Uterus (tissue), 4 donors: ENCODE results near the gene PRM3. TPM values are rescaled to one million over a fixed set of nuclear protein-coding genes. Genes with fewer than 3 reads are reported as not detected.

Experiments
- DNase-seq, 2 donors: peaks; one replicate each; pipeline ENCODE4 v3.0.0-alpha.2; 2019 to 2020
- H3K27ac ChIP-seq, 2 donors: fragments of 200-600 bp; sonication (generic); 1 replicate in 1 of 2; 2 replicates in 1 of 2; pipeline ENCODE4 v1.5.1; 2016 to 2018
- H3K27me3 ChIP-seq, 2 donors: fragments of 200-600 bp; sonication (generic); one replicate each; pipeline ENCODE4 v1.5.1; 2018 to 2019; ENCODE audit warnings: control low read depth in 1 of 2
- H3K36me3 ChIP-seq, 2 donors: fragments of 200-600 bp; sonication (generic); one replicate each; pipeline ENCODE4 v1.5.1; 2019; ENCODE audit warnings: control low read depth in 1 of 2
- H3K4me1 ChIP-seq, 2 donors: fragments of 200-600 bp; sonication (generic); one replicate each; pipeline ENCODE4 v1.5.1; 2018 to 2019; ENCODE audit warnings: control low read depth in 1 of 2
- H3K4me3 ChIP-seq, 2 donors: fragments of 200-600 bp; sonication (generic); 1 replicate in 1 of 2; 2 replicates in 1 of 2; pipeline ENCODE4 v1.5.1; 2018 to 2019; ENCODE audit warnings: mild to moderate bottlenecking in 1 of 2
- H3K9me3 ChIP-seq, 2 donors: fragments of 200-600 bp; sonication (generic); one replicate each; pipeline ENCODE4 v1.5.1; 2019; ENCODE audit warnings: control low read depth in 1 of 2
- POLR2A ChIP-seq, 2 donors: fragments of 450-650 bp; IDR thresholded peaks; one replicate each; pipeline ENCODE4 v1.6.1; 2016; ENCODE audit warnings: antibody characterized with exemption in 2 of 2, mild to moderate bottlenecking in 1 of 2, moderate library complexity in 1 of 2
- intact Hi-C: fragments of 100-400 bp; cut with DNase I; formaldehyde crosslinking; loops from one replicate; pipeline ENCODE4 v1.15.1; 2023; ENCODE audit warnings: low total_unique reads
- total RNA-seq, 4 donors: library from RNA; depleted of rRNA in 3 of 4; stranded (reverse); fragments of >200 nt in 3 of 4; gene quantifications; one replicate each; pipeline versions ENCODE4 v1.1.0 to v1.2.4, GENCODE V29; 2014 to 2023
- TF ChIP-seq, protein P1 (sequence below), 4 experiments: fragments of 200-600 bp in 2 of 4; fragments of 450-650 bp in 2 of 4; sonication (generic) in 2 of 4; IDR thresholded peaks; one replicate each; pipeline ENCODE4 v1.5.1; 2016 to 2019; ENCODE audit warnings: antibody characterized with exemption in 4 of 4, mild to moderate bottlenecking in 2 of 4, moderate library complexity in 1 of 4
- donor health status: DM: yes; HTN: yes; CAD: no.

PRM3 gene
- total RNA-seq, 4 donors from 2014 or later = not detected

DNA sequence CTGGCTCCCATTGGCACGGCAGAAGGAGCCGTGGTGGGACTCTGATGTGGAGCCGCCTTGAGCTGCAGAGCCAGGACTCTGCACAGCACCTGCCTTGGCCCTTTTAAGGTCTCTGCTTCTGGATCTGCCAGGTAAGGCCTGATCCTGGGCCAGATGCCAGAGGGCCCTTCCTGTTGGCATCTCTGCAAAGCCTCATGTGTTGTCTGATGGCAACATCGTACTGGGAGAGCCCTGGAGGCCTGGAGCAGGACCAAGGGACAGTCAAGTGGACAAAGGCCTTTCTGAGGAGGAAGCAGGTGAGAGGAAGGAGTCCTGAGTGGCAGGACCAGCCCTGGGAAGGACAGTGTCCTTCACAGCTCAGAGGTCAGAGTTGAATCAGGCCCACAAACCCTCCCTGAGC lies 43.5 kb downstream of the PRM3 start:
- DNase-seq = no peak
- Histone ChIP-seq H3K27ac (no peak overlapping the region), H3K4me3 (no peak overlapping the region), H3K9me3 (no peaks in the 10 kb centered on the region), H3K4me1 (no peaks in the 10 kb centered on the region), H3K36me3 (no peaks in the 10 kb centered on the region), H3K27me3 (no peaks in the 10 kb centered on the region)
- TF ChIP-seq POLR2A (IDR thresholded peaks at IDR 0.05) = no peak
- TF ChIP-seq, protein P1, sequence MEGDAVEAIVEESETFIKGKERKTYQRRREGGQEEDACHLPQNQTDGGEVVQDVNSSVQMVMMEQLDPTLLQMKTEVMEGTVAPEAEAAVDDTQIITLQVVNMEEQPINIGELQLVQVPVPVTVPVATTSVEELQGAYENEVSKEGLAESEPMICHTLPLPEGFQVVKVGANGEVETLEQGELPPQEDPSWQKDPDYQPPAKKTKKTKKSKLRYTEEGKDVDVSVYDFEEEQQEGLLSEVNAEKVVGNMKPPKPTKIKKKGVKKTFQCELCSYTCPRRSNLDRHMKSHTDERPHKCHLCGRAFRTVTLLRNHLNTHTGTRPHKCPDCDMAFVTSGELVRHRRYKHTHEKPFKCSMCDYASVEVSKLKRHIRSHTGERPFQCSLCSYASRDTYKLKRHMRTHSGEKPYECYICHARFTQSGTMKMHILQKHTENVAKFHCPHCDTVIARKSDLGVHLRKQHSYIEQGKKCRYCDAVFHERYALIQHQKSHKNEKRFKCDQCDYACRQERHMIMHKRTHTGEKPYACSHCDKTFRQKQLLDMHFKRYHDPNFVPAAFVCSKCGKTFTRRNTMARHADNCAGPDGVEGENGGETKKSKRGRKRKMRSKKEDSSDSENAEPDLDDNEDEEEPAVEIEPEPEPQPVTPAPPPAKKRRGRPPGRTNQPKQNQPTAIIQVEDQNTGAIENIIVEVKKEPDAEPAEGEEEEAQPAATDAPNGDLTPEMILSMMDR (IDR thresholded peaks at IDR 0.05) = no peak
- intact Hi-C loops = no loop called here

DNA sequence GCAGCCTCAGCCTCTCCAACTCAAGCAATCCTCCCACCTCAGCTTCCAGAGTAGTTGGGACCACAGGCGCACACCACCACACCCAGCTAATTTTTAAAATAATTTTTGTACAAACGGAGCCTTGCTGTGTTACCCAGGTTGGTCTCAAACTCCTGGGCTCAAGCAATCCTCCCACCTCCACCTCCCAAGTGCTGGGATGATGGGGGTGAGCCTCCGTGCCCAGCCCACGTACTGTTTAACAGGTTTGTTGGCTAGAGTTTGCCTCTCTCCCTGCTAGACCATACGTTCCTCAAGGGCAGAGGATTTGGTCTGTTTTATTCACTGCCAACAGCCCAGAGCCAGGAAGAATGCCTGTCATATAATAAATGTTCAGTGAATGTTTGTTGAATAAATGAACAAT lies 44.0 kb downstream of the PRM3 start:
- no peak for TF ChIP-seq POLR2A (IDR thresholded peaks at IDR 0.05)
- TF ChIP-seq, protein P1 (IDR thresholded peaks at IDR 0.05) = no peak
- Histone ChIP-seq H3K27me3 (no peaks in the 10 kb centered on the region), H3K4me3 (no peak overlapping the region), H3K9me3 (no peaks in the 10 kb centered on the region), H3K27ac (no peak overlapping the region), H3K4me1 (no peaks in the 10 kb centered on the region), H3K36me3 (no peaks in the 10 kb centered on the region)
- intact Hi-C loops = no loop called here
- no peak for DNase-seq

- no peak overlapping the region for H3K27ac ChIP-seq
- no peaks in the 10 kb centered on the region for H3K36me3 ChIP-seq
- TF ChIP-seq, protein P1 (IDR thresholded peaks at IDR 0.05) = no peak
- TF ChIP-seq POLR2A (IDR thresholded peaks at IDR 0.05) = no peak
- intact Hi-C loops = no loop called here
- no peaks in the 10 kb centered on the region for H3K4me1 ChIP-seq
- H3K4me3 ChIP-seq = no peak overlapping the region
- H3K27me3 ChIP-seq = no peaks in the 10 kb centered on the region
- H3K9me3 ChIP-seq = no peaks in the 10 kb centered on the region
- DNase-seq = no peak
Observed at GRCh38 chr16:11225677-11226549, 47.5 kb downstream of the PRM3 start.

GRCh38 chr16:11224894-11225676 lies 48.3 kb downstream of the PRM3 start:
- DNase-seq = peak in 1 of 2 donors; percentile 41
- no peak for TF ChIP-seq POLR2A (IDR thresholded peaks at IDR 0.05)
- TF ChIP-seq, protein P1 (IDR thresholded peaks at IDR 0.05) = no peak
- H3K36me3 ChIP-seq = no peaks in the 10 kb centered on the region
- H3K9me3 ChIP-seq = no peaks in the 10 kb centered on the region
- H3K27ac ChIP-seq = no peak overlapping the region
- H3K4me3 ChIP-seq = no peak overlapping the region
- H3K4me1 ChIP-seq = no peaks in the 10 kb centered on the region
- no peaks in the 10 kb centered on the region for H3K27me3 ChIP-seq
- intact Hi-C loops = no loop called here
